HG03460 (cell line): ENCODE data around the gene CMTR2.

Experiments used
- ATAC-seq: cut with Tn5 transposase; IDR thresholded peaks from one replicate; pipeline ENCODE4 v1.9.1; 2021; ENCODE audit not compliant: unreplicated experiment

The CMTR2 gene

DNA sequence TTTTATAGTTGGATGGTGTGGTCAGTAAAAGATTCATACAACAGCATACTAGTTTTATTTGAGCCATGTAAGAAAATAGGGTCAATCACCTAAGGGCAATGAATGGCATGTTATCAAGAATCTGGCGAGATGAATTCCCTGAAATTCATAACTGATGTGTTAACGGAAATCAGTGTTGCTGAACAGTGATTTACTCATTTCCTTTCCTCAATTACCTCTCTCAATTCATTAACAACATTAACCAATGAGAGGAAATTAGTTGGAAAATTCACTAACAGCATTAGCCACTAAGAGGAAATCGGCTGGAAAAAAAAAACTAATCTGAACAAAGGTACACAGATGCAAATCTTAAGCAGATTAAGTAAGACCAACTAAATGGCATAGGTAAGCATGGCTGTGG is 6.3 kb downstream of the CMTR2 start:
- ATAC-seq = no peak

DNA sequence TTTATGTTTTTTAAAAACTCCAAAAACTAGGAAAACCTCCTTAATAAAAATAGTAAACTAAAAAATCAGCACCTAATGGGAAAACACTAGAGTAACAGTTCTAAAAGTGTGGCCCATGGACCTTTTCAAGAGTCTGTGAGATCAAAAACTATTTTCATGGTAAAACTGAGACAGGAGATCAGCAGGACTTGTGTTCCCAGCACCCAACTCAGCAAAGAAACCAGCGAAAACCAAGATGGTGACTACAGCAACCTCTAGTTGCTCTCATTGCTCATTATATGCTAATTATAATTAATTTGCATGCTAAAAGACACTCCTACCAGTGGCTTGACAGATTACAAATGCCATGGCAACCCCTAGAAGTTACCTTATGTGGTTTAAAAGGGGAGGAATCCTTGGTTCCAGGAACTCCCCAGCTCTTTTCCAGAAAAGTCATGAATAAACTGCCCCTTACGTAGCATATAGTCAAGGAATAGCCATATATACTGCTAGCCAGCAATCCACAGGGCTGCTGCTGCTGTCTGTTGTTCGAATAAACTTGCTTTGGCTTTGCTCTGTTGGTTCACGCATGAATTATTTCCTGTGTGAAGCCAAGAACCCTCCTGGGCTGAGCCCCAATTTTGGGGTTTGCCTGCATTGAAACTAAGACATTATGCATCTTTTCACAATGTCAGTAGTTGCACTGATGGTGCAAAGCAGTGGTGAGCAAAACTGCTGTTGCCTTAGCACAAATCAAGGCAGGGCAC is 12.4 kb downstream of the CMTR2 start:
- ATAC-seq = no peak

DNA sequence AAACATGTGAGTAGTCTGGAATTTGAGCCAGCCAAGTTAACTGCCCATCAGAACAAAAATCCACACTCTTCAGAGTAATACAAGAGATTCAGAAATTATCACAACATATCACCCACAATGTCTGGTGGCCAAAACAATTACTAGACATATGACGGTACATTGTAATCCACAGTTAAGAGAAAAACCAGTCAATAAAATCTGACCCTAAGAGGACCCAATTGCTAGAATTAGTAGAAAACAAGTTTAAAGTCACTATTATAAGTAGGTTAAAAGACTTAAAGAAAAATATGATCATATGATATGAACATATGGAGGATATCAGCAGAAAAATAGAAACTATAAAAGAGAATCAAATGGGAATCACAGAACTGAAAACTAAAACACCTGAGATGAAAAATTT is 15.8 kb downstream of the CMTR2 start:
- no peak for ATAC-seq

DNA sequence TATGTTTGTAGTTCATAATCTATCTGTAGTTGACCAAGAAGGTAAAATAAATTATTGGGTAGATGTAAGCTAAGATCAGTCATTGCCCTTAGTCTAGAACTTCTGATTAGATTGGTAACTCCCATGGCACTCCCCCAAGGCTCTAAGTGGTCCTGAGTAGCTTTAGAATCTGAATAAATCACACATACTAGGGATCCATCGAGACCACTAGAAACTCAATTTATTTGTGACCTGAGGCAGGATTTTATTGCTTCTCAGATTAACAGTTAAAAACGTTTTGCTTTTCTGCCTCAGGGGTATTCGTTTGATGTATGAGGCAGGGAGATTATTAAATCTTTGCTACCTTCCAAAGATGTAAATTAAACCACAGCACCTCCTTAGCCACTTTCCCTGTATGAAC is 24.9 kb downstream of the CMTR2 start:
- no peak for ATAC-seq

DNA sequence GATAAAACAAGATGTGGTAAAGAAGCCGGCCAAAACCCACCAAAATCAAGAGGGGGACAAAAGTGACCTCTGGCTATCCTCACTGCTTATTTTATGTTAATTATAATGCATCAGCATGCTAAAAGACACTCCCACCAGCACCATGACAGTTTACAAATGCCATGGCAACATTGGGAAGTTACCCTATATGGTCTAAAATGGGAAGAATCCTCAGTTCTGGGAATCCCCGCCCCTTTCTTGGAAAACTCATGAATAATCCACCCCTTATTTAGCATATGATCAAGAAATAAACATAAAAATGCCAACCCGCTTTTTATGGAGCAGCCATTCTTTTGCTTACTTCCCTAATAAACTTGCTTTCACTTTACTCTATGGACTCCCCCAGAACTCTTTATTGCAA is 25.6 kb downstream of the CMTR2 start:
- ATAC-seq = no peak

DNA sequence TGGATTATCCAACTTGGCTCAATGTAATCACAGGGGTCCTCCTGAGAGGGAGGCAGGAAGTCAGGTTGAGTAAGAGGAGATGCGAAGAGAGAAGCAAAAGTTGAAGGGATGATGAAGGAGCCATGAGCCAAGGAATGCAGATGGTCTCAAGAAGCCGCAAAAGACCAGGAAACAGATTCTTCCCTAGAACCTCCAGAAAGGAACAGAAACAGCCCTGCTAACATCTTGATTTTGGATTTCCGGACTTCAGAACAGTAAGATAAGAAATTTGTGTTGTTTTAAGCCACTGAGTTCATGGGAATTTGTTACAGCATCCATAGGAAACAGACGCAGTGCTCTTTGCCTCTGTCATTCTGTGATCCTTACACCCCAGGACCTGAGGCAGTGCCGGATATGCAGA is 26.8 kb downstream of the CMTR2 start:
- no peak for ATAC-seq

DNA sequence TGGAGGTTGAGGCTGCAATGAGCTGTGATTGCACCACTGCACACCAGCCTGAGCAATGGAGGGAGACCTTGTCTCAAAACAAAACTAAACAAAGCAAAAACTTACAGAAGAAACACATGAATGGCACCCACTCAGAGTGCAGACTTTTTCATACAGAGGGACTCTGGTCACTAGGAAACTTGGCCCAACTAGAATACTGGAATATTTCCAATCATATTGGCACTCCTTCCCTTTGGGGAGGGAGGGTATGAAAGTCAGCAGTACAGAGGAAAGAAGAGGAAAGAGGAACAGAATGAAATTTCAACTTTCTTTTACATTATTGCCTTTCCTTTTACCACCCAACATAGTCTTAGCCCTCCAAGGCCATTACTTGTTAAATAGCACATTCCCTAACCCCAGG is 28.2 kb downstream of the CMTR2 start:
- ATAC-seq = no peak

DNA sequence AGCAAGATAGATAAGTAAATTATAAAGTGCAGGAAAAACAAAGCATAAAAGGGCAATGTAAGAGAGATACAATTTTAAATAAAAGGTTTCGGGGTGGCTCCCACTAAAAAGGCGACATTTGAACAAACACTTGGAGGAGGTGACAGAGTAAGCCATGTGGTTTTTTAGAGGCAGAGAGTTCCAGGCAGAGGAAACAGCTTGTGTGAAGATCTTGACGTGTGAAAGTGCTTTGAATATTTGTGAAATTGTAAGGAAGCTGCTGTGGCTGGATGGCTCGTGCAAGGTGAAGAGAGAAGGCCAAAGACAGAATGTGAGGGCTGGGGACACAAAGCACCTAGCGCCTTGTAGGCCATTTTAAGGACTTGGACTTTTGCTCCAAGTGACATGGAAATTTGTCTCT is 30.1 kb downstream of the CMTR2 start:
- ATAC-seq = no peak

DNA sequence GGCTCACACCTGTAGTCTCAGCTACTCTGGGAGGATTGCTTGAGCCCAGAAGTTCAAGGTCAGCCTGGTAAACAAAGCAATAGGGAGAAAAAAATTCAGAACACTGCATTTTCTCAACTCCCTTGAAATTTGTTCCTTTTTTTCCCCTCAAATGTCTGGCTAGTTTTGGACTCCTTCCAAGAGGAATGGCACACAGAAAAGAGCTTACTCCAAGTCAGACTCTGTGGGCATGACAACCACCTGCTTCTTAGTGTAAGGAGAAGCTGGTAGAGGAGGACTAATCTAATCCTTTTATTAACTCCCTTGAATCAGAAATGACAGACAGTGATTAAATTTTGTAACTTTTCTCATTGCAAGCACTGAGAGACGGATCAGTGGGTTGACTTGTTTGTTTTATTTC is 30.8 kb downstream of the CMTR2 start:
- no peak for ATAC-seq

DNA sequence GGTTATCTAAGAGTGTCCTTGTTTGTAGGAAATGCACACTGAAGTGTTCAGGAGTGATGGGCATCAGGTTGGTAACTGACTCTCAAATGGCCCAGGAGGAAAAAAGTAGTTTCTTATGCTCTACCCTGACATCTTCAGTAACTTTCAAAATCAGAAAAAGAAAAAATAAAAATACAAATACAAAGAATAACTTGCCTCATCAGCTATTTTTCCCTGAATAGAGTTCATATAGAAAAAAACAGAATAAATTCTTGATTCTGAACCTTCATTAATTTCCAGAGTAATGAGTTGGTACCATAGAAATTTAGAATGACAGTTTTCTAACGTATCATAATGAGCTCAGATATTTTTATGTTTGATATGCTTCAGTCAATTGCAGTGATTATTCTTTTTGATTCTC is 31.4 kb downstream of the CMTR2 start:
- ATAC-seq = no peak

DNA sequence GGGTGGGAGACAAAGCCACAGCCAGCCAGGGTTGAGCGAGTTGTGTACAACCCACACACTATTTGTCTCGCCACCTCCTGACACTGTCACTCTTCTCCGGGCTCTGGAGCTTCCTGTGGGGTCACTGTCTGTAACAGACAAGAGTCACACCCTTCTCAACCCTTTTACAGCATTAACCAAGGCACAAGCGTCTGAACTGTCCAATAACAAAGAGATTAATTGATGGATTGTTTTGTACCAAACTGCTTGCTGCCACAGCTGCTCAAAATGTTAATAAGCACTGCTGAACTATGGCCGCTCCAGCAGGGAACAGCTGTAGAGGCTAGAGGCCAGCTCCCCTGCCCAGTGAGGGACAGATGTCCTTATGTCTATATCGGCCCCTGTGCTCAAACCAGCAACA is 33.5 kb downstream of the CMTR2 start:
- ATAC-seq = no peak

DNA sequence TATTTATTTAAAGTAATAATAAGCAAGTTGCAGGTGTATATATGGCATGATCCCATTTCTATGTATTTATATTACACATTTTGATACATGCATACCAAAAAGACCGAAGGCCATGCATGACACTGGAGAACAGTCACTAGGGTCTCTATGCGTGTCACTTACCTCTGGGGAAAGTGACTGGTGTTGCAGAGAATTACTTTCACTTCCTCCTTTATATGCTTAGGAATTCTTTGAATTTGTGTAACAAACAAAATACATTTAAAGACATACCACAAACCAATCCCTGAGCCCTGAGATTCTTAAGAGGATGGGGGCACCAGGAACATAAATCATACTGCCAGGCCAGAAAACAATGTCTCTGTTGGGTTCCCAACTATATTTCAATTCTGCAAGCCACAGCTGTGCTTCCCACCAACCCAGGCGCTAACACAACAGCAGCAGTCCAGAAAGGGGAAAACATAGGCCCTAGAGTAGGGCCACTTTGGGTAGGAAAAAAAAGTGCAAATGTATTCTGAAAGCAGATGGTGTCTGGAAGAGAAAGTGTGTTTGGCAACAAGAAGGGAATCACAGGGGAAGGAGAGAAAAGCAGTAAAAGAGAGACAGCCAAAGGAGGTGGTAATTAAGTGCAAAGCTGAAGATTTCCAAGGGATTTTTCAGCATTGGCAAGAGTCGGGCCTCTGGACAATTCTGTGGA is 34.2 kb downstream of the CMTR2 start:
- ATAC-seq = no peak

DNA sequence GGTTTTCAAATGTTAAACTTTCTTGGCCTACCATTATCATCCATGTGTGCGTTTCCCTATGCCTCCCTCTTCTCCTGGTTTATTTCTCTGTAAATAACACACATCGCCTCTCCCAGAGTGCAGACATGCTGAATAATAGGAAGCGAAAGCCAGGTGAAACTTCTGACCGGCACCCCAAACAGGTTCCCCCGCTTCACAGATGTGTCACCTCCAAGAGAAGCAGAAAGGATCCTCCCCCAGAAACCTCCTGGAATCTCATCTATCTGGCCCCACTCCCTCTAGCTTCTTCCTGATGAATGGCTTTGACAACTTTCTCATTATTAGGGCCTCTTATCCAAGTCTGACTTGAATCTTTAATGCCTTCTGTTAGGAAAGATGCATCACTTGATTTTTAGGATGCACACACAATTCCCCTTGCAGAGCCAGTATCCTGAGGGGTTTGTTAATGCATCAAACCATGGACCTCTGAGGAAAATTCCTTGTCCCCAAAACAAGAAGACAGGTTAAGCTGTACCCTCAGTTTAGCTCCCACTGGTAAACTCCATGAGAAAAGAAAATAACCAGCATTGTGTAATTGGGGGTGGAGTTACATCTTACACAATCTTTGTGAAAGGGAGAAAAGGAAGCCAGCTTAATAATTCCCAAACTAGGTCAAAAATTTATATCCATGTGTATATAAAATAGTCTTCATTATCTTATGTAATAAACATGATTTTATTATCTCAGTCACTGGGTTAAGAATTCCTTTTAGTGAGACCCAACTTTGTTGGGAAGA is 38.6 kb downstream of the CMTR2 start:
- no peak for ATAC-seq

DNA sequence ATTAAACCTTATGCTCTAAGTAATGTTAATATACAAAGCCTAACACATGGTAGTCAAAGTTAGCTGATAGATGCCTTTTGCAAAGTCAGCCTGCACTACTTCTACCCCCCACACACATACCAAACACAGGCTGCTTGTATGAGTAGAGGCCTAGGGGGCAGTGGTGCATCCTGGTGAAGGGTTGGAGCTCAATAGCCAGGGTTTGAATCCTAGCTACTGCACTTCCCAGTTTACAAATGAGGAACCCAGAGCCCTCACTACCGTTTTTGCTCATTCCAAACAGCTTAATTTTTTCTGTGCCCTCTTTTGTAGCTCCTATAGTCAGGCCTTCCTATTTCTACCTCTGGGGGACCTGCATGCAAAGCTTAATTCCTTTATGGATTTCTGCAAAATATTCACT is 39.8 kb downstream of the CMTR2 start:
- ATAC-seq = no peak

DNA sequence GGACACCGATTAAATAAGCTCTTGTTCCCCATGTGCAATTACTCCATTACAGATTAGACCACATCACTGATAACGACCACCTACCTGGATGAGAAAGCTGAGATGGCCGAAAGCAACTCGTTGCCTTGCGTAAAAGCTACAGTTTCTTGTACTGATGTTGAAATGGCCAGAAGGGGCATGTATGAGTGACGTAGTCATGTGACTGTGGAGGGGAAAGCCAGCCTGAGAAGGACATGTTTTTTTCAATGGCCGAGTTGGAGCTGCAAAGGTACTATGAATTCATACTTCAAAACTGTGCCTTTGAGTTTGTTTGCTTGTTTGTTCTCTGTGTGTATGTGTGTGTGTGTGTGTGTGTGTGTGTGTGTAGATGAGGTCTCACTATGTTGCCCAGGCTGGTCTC is 41.7 kb downstream of the CMTR2 start:
- ATAC-seq = no peak

DNA sequence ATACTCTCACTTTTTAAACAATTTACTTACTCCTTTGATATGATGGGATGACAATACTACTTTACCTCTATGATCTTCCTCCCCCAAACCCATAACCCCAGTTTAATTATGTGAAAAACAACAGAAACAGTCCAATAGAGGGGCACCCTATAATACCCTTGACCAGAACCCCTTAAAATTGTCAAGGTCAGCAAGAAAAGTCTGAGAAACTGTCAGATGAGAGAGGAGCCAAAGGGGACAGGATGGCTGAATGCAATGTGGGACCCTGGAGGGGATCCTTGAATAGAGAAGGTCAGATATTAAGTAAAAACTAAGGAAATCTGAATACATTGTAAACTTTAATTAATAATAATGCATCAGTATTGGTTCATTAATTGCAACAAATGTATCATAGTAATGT is 42.9 kb downstream of the CMTR2 start:
- ATAC-seq = no peak

DNA sequence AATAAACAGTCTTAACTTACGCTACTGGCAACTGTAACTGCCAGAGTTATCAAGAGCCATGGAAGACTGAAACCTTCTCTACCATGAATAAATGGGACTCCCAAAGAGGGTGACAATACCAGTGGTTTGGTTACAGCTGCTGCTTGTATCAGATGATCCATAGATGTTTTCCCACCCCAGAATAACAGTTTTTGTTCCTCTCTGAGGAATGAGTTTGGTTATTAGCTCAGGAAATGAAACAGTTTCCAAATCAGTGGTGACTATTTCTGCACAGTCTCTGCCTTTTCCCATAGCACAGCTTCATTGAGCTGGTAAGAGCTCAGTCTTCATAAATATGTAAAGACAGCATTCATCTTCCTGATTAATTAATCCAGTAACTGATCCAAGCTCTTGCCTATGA is 44.7 kb downstream of the CMTR2 start:
- no peak for ATAC-seq

DNA sequence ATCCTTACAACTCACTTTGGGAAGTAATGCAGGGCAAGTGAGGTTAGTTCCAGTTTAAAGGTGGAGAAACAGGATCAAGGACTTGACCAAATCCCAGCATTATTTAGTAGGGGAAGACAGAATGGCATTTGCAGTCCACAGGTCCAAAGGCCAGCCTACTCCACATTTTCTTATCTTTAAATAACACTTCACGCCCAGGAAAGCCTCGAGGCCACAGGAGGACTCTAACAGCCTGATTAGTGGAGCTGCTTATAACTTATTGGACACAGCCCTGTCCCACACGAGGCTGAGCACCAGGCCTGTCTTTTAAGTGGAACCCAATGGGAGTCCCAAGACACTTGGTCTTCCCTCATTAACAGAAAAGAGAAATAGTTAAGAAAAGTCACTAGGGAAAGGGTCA is 46.6 kb downstream of the CMTR2 start:
- ATAC-seq = no peak

DNA sequence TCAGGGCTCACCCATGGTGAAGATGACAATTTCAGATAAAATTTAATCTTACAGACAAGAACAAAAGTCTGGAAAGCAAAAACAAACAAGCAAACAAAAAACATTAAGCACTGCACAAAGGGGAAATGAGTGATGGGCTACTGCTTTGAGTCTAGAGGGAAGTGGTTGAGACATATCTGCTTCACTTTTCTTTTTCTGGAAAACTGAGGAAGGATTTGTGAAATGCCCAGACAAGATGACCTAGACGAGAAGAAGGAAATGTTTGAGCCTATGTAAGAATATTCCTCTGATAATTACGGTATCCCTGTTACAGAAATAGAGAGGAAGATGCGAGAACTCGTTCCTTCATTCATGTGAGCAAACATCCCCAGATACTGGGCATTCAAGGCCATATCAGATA is 47.2 kb downstream of the CMTR2 start:
- ATAC-seq = no peak
